ENCODE data around the gene CCRL2.

The CCRL2 gene

GRCh38 chr3:46406788-46407611 lies at the start of gene CCRL2, which contains the start of gene CCR5AS:
TSS of gene CCRL2 (plus strand) at chr3:46407259. CDS start at chr3:46408080, 821 bp downstream.
TSS of gene CCR5AS (minus strand) at chr3:46407066.
- peak within 1 kb of the TSS; percentile 71 for H3K27ac ChIP-seq

GRCh38 chr3:46358466-46358865 lies 48.6 kb upstream of the CCRL2 start:
- TF ChIP-seq ZFX (IDR thresholded peaks at IDR 0.05) (no peak), CTCF (conservative IDR thresholded peaks at IDR 0.05) (no peak)
- no peak overlapping the region for H3K27ac ChIP-seq

More at GRCh38 chr3:46406788-46407611, at the start of gene CCRL2, which contains the start of gene CCR5AS:
- no peak for TF ChIP-seq ZFX (IDR thresholded peaks at IDR 0.05)
- no peak for TF ChIP-seq CTCF (conservative IDR thresholded peaks at IDR 0.05)

- no peak overlapping the region for H3K27ac ChIP-seq
- TF ChIP-seq CTCF (conservative IDR thresholded peaks at IDR 0.05) (no peak), ZFX (IDR thresholded peaks at IDR 0.05) (no peak)
Measured at GRCh38 chr3:46359733-46360493, 47.1 kb upstream of the CCRL2 start.

GRCh38 chr3:46360907-46361306 lies 46.2 kb upstream of the CCRL2 start:
- no peak for TF ChIP-seq ZFX (IDR thresholded peaks at IDR 0.05)
- TF ChIP-seq CTCF (conservative IDR thresholded peaks at IDR 0.05): no peak
- H3K27ac ChIP-seq: no peak overlapping the region

GRCh38 chr3:46361408-46362283 lies 45.4 kb upstream of the CCRL2 start:
- H3K27ac ChIP-seq: no peak overlapping the region
- TF ChIP-seq CTCF (conservative IDR thresholded peaks at IDR 0.05): no peak
- no peak for TF ChIP-seq ZFX (IDR thresholded peaks at IDR 0.05)

- TF ChIP-seq CTCF (conservative IDR thresholded peaks at IDR 0.05): no peak
- TF ChIP-seq ZFX (IDR thresholded peaks at IDR 0.05): no peak
- no peak overlapping the region for H3K27ac ChIP-seq
Measured at GRCh38 chr3:46365041-46365440, 42.0 kb upstream of the CCRL2 start.

Data from C4-2B (cell line).